HepG2 (cell line): ENCODE results near the gene AGAP1. TPM values are rescaled to one million over a fixed set of nuclear protein-coding genes. Genes with fewer than 3 reads are reported as not detected.

Source experiments
- ATF6 ChIP-seq: sonication (generic); formaldehyde crosslinking; conservative IDR thresholded peaks from 2 replicates; pipeline ENCODE4 v1.4.0; 2020; ENCODE audit warnings: missing genetic modification reagents
- ATM ChIP-seq: fragments of 450-650 bp; IDR thresholded peaks from 2 replicates; pipeline ENCODE4 v1.7.1; 2017; ENCODE audit warnings: mild to moderate bottlenecking, borderline replicate concordance
- CHD2 ChIP-seq: IDR thresholded peaks from 2 replicates; pipeline ENCODE4 v1.6.1; 2011; ENCODE audit warnings: low read depth, low read length, improper control_type of control experiment
- GMEB1 ChIP-seq: sonication (generic); formaldehyde crosslinking; IDR thresholded peaks from 2 replicates; pipeline ENCODE4 v1.5.1; 2020; ENCODE audit warnings: missing genetic modification reagents, mild to moderate bottlenecking, borderline replicate concordance
- GPBP1L1 ChIP-seq: sonication (generic); formaldehyde crosslinking; IDR thresholded peaks from 2 replicates; pipeline ENCODE4 v1.5.0; 2020; ENCODE audit warnings: mild to moderate bottlenecking, missing genetic modification reagents
- MLX ChIP-seq: IDR thresholded peaks from 2 replicates; pipeline ENCODE4 v1.6.1; 2016
- MXD4 ChIP-seq: IDR thresholded peaks from 2 replicates; pipeline ENCODE4 v1.6.1; 2016; ENCODE audit warnings: mild to moderate bottlenecking, missing biosample characterization, missing genetic modification reagents
- NCOR1 ChIP-seq: fragments of 200-600 bp; sonication (generic); IDR thresholded peaks from 2 replicates; pipeline ENCODE4 v1.7.0; 2017; ENCODE audit warnings: antibody characterized with exemption, low read length, borderline replicate concordance
- NFKBIZ ChIP-seq: IDR thresholded peaks from 2 replicates; pipeline ENCODE4 v1.6.1; 2018; ENCODE audit warnings: missing genetic modification reagents, missing compliant biosample characterization
- POLR2G ChIP-seq: fragments of 200-400 bp; formaldehyde crosslinking; IDR thresholded peaks from 2 replicates; pipeline ENCODE4 v1.6.1; 2018; ENCODE audit warnings: mild to moderate bottlenecking, low read depth, low read length, moderate library complexity
- PRDM15 ChIP-seq: sonication (generic); formaldehyde crosslinking; IDR thresholded peaks from 2 replicates; pipeline ENCODE4 v1.4.0; 2020; ENCODE audit warnings: missing genetic modification reagents
- RBFOX2 ChIP-seq: fragments of 200-400 bp; formaldehyde crosslinking; IDR thresholded peaks from 2 replicates; pipeline ENCODE4 v1.6.1; 2017; ENCODE audit warnings: low read depth, mild to moderate bottlenecking, low read length
- TBL1XR1 ChIP-seq: fragments of 150-350 bp; IDR thresholded peaks from 2 replicates; pipeline ENCODE4 v1.6.1; 2014; ENCODE audit warnings: borderline replicate concordance, low read length; ENCODE audit not compliant: partially characterized antibody
- TBP ChIP-seq: sonication (generic); formaldehyde crosslinking; IDR thresholded peaks from 2 replicates; pipeline ENCODE4 v1.5.0; 2020; ENCODE audit warnings: missing genetic modification reagents
- ZNF207 ChIP-seq: fragments of 450-650 bp; IDR thresholded peaks from 2 replicates; pipeline ENCODE4 v1.6.1; 2016; ENCODE audit warnings: antibody characterized with exemption, borderline replicate concordance
- ZNF296 ChIP-seq: sonication (generic); formaldehyde crosslinking; conservative IDR thresholded peaks from 2 replicates; pipeline ENCODE4 v1.5.0; 2020; ENCODE audit warnings: mild to moderate bottlenecking, missing genetic modification reagents
- ZNF441 ChIP-seq: sonication (generic); formaldehyde crosslinking; IDR thresholded peaks from 2 replicates; pipeline ENCODE4 v1.7.0; 2021; ENCODE audit warnings: missing genetic modification reagents, borderline replicate concordance
- ZNF605 ChIP-seq: sonication (generic); formaldehyde crosslinking; IDR thresholded peaks from 2 replicates; pipeline ENCODE4 v1.8.0; 2022; ENCODE audit warnings: mild to moderate bottlenecking, missing genetic modification reagents
- ZNF746 ChIP-seq: sonication (generic); formaldehyde crosslinking; IDR thresholded peaks from 2 replicates; pipeline ENCODE4 v1.8.0; 2022; ENCODE audit warnings: mild to moderate bottlenecking, missing genetic modification reagents
- ZNF782 ChIP-seq: sonication (generic); formaldehyde crosslinking; IDR thresholded peaks from 2 replicates; pipeline ENCODE4 v1.4.0; 2020; ENCODE audit warnings: missing genetic modification reagents, mild to moderate bottlenecking, borderline replicate concordance
- polyA plus RNA-seq, 8 experiments: library from polyadenylated mRNA; depleted of rRNA in 3 of 8; stranded (reverse) in 7 of 8; unstranded in 1 of 8; fragments of >200 nt; fragmentation: Illumina TruSeq in 4 of 8; extraction: Trizol in 4 of 8; gene quantifications; 2 replicates each; pipeline versions ENCODE4 v1.2.1 to v1.2.3, GENCODE V29; 2011 to 2016; ENCODE audit warnings: low read depth in 4 of 8, missing spikeins in 1 of 8, mixed read lengths in 1 of 8; ENCODE audit not compliant: insufficient read depth in 1 of 8
- total RNA-seq, 5 experiments: library from RNA; depleted of rRNA; stranded (reverse); fragments of >200 nt; fragmentation: Illumina TruSeq; extraction: Trizol; gene quantifications; 2 replicates each; pipeline ENCODE4 v1.2.3, GENCODE V29; 2016; ENCODE audit warnings: low read depth in 1 of 5

The AGAP1 gene
- total and polyA plus RNA-seq, 2 of the 13 experiments (the other 11 are each of a cell fraction or from before 2014, with no cell fraction given) = 21.2 to 32.7 TPM

GRCh38 chr2:235577404-235578330, 83.8 kb downstream of the AGAP1 start (continued):
- TF ChIP-seq GMEB1 (CRISPR knock-in tag) = no peak
- TF ChIP-seq NCOR1 = no peak
- no peak for TF ChIP-seq ZNF296 (CRISPR knock-in tag)
- no peak for TF ChIP-seq ZNF605
- no peak for TF ChIP-seq GPBP1L1 (CRISPR knock-in tag)
- no peak for TF ChIP-seq ZNF782 (CRISPR knock-in tag)
- no peak for TF ChIP-seq PRDM15 (CRISPR knock-in tag)
- no peak for TF ChIP-seq ZNF207
- no peak for TF ChIP-seq TBL1XR1
- no peak for TF ChIP-seq CHD2
- TF ChIP-seq POLR2G = peak; percentile 50; the same call in 1 of the 2 replicates
- TF ChIP-seq MXD4 = peak; percentile 34; the same call in 1 of the 2 replicates
- TF ChIP-seq TBP (CRISPR knock-in tag) = no peak
- TF ChIP-seq ATF6 (CRISPR knock-in tag) = no peak
- no peak for TF ChIP-seq MLX
- TF ChIP-seq ATM = no peak
- TF ChIP-seq RBFOX2 = no peak
- TF ChIP-seq ZNF441 (CRISPR knock-in tag) = no peak; the same call in 1 of the 2 replicates
- TF ChIP-seq ZNF746 (CRISPR knock-in tag) = no peak
- TF ChIP-seq NFKBIZ = no peak
